GM21528 (cell line): ENCODE results near the gene POLR1A.

Source experiments
- ATAC-seq: cut with Tn5 transposase; IDR thresholded peaks from one replicate; pipeline ENCODE4 v1.9.1; 2021; ENCODE audit warnings: mild to moderate bottlenecking, moderate library complexity; ENCODE audit not compliant: unreplicated experiment, low FRiP score

POLR1A gene

GRCh38 chr2:86025976-86026743, 79.5 kb downstream of the POLR1A start:
- no peak for ATAC-seq

- ATAC-seq: no peak
Observed at GRCh38 chr2:86025229-86025820, 80.4 kb downstream of the POLR1A start.

GRCh38 chr2:86023366-86023712, 82.3 kb downstream of the POLR1A start:
- no peak for ATAC-seq

GRCh38 chr2:86022661-86023365, 82.9 kb downstream of the POLR1A start:
- no peak for ATAC-seq

DNA sequence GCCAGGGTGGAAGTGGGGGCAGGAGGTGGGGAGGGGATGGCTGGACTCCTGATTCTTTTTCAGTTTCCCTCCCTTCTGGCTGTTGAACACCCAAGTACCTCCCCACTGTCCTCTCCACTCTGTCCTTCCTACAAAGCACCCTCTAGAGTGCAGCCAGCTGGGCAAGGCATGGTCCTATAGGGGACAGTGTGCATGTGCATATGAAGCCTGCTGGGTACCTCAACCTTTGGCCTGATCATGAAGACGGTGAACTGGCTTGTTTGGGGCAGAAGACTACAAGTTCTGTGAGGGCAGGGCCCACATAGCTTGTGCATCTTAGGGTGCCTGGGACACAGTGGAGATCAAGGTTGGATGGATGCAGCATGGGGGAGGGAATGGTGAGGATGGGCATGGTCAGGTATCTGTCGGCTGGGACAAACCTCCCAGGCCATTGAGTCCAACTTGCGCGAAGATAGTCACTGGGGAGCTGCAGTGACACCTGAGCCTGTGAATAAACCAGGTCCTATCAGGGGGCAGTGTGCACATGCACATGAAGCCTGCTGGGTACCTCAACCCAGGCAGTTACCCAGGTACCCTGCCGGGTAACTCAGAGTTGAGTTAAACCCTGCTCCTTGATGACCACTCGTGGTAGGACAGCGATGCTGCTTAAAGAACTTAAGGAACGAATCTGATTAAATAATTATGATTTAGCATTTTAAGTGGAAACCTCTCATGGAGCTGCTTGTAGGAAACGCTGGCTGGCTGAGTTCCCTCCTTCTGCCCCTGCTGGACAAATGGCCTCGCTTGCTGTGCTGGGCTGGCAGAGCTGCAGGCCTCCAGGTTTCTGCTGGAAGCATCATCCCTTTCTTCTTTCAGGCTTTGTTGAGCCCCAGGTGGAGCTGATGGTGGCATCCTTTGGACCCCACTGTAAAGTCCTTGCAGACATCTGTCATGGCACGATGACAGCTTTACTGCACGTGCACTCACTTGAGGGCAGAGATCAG, 84.0 kb downstream of the POLR1A start:
- no peak for ATAC-seq

GRCh38 chr2:86020984-86021383, 84.7 kb downstream of the POLR1A start:
- ATAC-seq: no peak

DNA sequence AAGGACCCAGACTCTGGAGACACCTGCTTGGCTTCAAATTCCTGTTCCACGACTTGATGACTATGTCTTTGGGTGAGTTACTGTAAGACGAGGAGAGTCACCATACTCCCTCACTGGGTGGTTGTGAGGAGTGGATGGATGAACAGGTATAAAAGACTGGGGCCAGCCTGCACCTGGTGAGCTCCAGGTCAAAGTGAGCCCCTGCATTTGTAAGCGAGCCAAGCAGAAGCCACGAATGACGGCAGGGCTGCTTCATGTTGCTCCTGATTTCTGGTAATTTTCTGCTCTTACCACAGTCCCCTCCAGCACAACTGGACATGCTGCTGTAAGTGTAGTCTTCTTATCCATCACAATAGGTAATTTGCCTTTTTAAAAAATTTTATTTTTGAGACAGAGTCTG, 86.6 kb downstream of the POLR1A start:
- ATAC-seq: no peak

DNA sequence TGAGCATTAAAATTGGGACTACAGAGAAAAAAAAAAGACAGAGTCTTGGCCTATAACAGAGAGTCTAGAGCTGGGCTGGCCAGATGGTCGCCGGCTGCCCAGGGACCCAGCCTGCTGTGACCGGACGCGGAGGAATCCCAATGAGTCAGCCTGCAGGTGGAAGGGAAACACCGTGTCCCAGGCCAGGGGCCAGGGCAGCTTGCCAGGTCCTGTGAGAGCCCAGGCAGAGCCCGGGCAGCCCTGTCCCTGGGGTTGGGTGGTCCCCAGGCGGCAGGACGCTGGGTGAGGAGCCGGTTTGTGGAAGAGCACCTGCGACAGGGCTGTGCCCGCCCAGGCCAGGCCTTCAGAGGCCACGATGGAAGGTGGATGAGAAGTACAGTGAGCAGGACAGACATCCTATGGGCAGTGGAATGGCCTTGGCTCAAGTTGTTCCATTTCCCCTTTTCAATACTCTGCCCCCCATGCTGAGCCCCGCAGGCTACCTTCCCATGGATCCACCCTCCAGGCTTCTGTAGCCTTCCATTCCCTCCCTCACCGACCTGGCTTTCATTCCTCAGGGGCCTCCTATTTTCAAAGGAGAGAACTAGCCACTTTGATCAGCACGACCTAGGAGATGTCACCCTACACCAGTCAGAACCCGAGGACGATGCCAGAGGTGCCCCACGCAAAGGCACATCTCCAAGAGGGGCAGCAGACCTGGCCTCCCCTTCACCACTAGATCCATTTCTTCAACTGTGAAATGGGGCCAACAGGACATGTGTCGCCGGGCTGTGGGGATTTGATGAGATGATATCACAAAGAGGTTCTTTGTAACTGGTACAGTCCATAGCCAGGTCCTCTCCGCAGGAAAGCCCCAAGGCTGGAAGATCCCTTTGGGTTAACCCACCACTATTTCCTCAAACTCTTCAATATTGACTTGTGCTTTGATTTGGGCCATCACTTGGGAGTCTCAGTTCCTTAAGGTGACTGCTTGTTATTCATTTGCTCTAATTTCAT, 87.5 kb downstream of the POLR1A start:
- no peak for ATAC-seq

GRCh38 chr2:86016581-86016980, 89.1 kb downstream of the POLR1A start:
- no peak for ATAC-seq

DNA sequence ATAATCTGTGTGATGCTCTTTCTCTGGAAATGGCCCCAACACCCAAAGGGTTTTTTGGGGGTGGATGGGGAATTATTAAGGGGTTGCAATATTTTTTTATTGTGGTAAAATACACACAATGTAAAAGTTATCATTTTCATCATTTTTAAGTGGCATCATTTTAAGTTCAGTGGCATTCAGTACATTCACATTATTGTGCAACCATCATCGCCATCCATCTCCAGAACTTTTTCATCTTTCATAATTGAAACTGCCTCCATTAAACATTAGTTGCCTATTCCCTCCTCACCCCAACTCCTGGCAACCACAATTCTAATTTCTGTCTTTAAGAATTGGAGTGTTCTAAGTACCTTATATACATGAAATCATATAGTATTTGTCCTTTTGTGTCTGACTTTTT, 90.0 kb downstream of the POLR1A start:
- ATAC-seq: no peak

DNA sequence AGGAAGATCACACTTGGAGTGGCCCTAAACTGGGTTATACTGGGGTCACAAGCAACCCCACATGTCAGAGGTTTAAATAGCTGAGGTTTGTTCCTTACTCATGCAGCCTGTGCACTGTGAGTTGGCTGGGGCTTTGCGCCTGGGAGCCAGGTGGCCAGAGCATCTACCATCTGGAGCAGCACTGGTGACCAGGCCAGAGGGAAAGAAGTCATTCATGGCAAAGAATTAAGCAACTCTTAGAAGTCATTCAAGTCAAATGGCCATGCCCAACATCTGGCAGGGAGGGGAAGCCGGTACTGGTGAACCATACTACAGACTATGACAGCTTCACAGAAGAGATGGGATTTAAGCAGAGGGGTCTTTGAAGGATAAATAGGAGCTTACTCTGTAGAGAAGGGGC, 90.7 kb downstream of the POLR1A start:
- no peak for ATAC-seq

DNA sequence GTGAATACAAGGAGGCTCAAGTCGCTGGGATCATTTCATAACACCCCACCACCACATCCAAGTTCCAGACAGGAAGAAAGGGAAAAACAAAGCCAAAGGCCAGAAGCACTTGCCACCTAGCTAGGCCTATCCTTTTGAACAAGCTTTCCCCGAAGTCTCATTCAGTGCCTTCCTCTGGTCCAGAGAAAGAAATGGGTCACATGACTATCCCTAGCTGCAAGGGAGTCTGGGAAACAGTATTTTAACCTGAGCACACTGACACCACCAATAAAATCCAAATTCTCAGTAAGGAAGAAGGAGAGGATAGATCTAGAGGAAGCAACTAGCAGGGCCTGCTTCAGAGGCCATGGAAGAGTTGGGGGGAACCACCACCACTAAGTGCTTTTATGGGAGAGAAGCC, 91.2 kb downstream of the POLR1A start:
- ATAC-seq: no peak

GRCh38 chr2:86012007-86012712, 93.5 kb downstream of the POLR1A start:
- ATAC-seq: no peak

- ATAC-seq: no peak
Observed at GRCh38 chr2:86011449-86011941, 94.2 kb downstream of the POLR1A start.

GRCh38 chr2:86010083-86010482, 95.6 kb downstream of the POLR1A start:
- no peak for ATAC-seq

DNA sequence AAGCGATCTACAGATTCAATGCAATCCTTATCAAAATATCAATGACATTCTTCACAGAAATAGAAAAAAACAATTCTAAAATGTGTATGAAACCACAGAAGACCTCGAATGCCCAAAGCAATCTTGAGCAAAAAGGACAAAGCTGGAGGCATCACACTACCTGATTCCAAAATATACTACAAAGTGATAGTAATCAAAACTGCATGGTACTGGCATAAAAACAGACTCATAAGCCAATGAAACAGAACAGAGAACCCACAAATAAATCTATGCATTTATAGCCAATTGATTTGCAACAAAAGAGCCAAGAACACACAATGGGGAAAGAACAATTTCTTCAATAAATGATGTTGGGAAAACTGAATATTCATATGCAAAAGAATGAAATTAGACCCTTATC, 99.2 kb downstream of the POLR1A start:
- no peak for ATAC-seq

GRCh38 chr2:86003967-86004366, 101.7 kb downstream of the POLR1A start:
- ATAC-seq: no peak

DNA sequence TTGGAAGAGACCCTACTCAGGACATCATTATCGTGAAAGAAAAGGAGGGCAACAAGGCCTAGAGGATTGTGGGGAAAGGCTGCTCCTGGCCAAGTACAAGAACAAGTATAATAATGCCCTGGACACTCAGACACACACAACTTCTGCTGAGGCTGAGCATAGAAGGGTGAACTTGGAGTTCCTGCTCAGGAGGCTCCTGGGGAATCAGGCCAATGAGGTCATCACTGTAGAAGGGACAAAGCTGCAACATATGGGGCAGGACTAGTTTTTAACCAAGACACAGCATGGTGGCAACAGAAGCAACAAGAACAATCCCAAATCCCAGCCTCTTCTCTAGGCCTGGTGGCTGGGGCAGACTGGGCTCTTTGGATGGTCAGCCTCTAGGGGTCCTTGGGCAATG, 102.6 kb downstream of the POLR1A start:
- ATAC-seq: no peak

DNA sequence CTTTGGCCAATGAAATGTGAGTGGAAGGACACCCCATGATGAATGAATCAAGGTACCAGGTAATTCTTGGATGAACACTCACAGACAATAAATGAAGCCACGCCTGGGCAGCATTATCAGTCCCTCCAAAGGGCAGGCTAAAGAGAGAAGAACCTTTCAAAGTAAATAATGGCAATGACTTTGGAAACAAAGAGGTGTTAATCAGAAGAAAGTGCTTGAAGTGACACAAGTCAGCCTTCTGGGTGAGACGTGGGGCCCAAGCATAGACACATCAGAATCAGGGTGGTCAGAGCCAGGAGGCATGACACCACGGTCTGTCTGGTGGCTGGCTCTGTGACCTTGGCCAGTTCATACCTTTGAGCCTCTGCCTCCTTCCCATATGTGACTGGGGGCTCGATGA, 103.3 kb downstream of the POLR1A start:
- ATAC-seq: no peak
